Uterus (tissue), 2 donors: ENCODE measurements around the gene RARA.

Experiments used
- CTCF ChIP-seq, 4 experiments: fragments of 200-600 bp in 2 of 4; fragments of 450-650 bp in 2 of 4; sonication (generic) in 2 of 4; IDR thresholded peaks; one replicate each; pipeline ENCODE4 v1.5.1; 2016 to 2019; ENCODE audit warnings: antibody characterized with exemption in 4 of 4, mild to moderate bottlenecking in 2 of 4, moderate library complexity in 1 of 4
- POLR2A ChIP-seq, 2 donors: fragments of 450-650 bp; IDR thresholded peaks; one replicate each; pipeline ENCODE4 v1.6.1; 2016; ENCODE audit warnings: antibody characterized with exemption in 2 of 2, mild to moderate bottlenecking in 1 of 2, moderate library complexity in 1 of 2

GRCh38 chr17:40355804-40356758 is 47.1 kb downstream of the RARA start:
- TF ChIP-seq CTCF (IDR thresholded peaks at IDR 0.05) (no peak), POLR2A (IDR thresholded peaks at IDR 0.05) (no peak)
